Endometrial microvascular endothelial cells (primary cell): ENCODE data around the gene STRAP. TPM values are rescaled to one million over a fixed set of nuclear protein-coding genes. Genes with fewer than 3 reads are reported as not detected.

Experiments used
- total RNA-seq: library from RNA; depleted of rRNA; stranded (reverse); fragments of >200 nt; gene quantifications from one replicate; pipeline ENCODE4 v1.2.3, GENCODE V29; 2015; ENCODE audit errors: inconsistent ontology term

Gene STRAP
- total RNA-seq, 1 donor from 2014 or later = 147 TPM

Other genes starting within 250 kb of the STRAP start
- 12.0 TPM for gene EPS8, start 93.0 kb upstream of the STRAP start, total RNA-seq
- gene DERA, start 28.9 kb downstream of the STRAP start, total RNA-seq = 84.6 TPM